ENCODE results near the gene CIROP.

DNA sequence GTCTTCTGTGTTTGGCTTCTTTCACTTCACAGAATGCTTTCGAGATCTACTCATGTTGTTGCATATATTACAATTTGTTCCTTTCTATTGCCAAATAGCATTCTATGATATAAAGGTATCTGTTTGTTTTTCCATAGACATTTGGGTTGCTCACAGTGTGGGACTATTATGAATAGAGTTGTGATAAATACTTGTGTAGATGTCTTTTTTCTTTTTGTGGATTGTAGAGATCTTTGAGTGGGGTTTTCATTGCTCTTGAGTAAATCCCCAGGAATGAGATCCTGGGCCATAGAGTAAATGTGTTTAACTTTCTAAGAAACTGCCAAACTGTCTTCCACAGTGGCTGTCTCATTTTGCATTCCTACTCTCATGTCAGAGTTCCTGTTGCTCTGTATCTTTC lies 39.1 kb upstream of the CIROP start:
- TF ChIP-seq, protein P1, sequence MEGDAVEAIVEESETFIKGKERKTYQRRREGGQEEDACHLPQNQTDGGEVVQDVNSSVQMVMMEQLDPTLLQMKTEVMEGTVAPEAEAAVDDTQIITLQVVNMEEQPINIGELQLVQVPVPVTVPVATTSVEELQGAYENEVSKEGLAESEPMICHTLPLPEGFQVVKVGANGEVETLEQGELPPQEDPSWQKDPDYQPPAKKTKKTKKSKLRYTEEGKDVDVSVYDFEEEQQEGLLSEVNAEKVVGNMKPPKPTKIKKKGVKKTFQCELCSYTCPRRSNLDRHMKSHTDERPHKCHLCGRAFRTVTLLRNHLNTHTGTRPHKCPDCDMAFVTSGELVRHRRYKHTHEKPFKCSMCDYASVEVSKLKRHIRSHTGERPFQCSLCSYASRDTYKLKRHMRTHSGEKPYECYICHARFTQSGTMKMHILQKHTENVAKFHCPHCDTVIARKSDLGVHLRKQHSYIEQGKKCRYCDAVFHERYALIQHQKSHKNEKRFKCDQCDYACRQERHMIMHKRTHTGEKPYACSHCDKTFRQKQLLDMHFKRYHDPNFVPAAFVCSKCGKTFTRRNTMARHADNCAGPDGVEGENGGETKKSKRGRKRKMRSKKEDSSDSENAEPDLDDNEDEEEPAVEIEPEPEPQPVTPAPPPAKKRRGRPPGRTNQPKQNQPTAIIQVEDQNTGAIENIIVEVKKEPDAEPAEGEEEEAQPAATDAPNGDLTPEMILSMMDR (IDR thresholded peaks at IDR 0.05) = no peak
- TF ChIP-seq, protein P2, sequence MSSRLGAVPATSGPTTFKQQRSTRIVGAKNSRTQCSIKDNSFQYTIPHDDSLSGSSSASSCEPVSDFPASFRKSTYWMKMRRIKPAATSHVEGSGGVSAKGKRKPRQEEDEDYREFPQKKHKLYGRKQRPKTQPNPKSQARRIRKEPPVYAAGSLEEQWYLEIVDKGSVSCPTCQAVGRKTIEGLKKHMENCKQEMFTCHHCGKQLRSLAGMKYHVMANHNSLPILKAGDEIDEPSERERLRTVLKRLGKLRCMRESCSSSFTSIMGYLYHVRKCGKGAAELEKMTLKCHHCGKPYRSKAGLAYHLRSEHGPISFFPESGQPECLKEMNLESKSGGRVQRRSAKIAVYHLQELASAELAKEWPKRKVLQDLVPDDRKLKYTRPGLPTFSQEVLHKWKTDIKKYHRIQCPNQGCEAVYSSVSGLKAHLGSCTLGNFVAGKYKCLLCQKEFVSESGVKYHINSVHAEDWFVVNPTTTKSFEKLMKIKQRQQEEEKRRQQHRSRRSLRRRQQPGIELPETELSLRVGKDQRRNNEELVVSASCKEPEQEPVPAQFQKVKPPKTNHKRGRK (CRISPR knock-in tag; IDR thresholded peaks at IDR 0.05; ENCODE audit: borderline replicate concordance) = no peak
- TF ChIP-seq FOXJ3 (CRISPR knock-in tag; IDR thresholded peaks at IDR 0.05; ENCODE audit: borderline replicate concordance) = no peak

All from WTC11 (cell line).